Astrocyte (in vitro differentiated cells and primary cell): ENCODE results near the gene LTBP3. TPM values are rescaled to one million over a fixed set of nuclear protein-coding genes. Genes with fewer than 3 reads are reported as not detected.

Source experiments
- DNase-seq: peaks from one replicate; pipeline ENCODE4 v3.0.0-alpha.2; 2010; ENCODE audit warnings: low read depth
- FAIRE-seq: peaks from 2 replicates; lab custom pipeline; 2011; peaks lifted over from hg19 to GRCh38; lab: Jason Lieb, UNC
- H2AFZ ChIP-seq: 2 replicates; pipeline ENCODE4 v1.6.0; 2012; ENCODE audit warnings: low read depth, low read length, inconsistent platforms
- H3K27ac ChIP-seq: 2 replicates; pipeline ENCODE4 v1.5.1; 2011; ENCODE audit warnings: low read depth, low read length, inconsistent platforms
- H3K27me3 ChIP-seq: 2 replicates; pipeline ENCODE4 v1.6.0; 2011; ENCODE audit warnings: low read length, inconsistent platforms; ENCODE audit not compliant: insufficient read depth
- H3K36me3 ChIP-seq: 2 replicates; pipeline ENCODE4 v1.5.1; 2011; ENCODE audit warnings: low read length, inconsistent platforms; ENCODE audit not compliant: insufficient read depth
- H3K4me1 ChIP-seq: 2 replicates; pipeline ENCODE4 v1.5.1; 2011; ENCODE audit warnings: low read length, inconsistent platforms; ENCODE audit not compliant: insufficient read depth
- H3K4me2 ChIP-seq: 2 replicates; pipeline ENCODE4 v1.6.0; 2012; ENCODE audit warnings: low read length, inconsistent platforms
- H3K4me3 ChIP-seq: 2 replicates; pipeline ENCODE4 v1.5.1; 2011; ENCODE audit warnings: low read depth, mild to moderate bottlenecking, low read length, inconsistent platforms; ENCODE audit not compliant: insufficient read depth
- H3K79me2 ChIP-seq: 2 replicates; pipeline ENCODE4 v1.6.0; 2012; ENCODE audit warnings: mild to moderate bottlenecking, low read length, inconsistent platforms; ENCODE audit not compliant: insufficient read depth
- H3K9ac ChIP-seq: 2 replicates; pipeline ENCODE4 v1.6.0; 2012; ENCODE audit warnings: mild to moderate bottlenecking, low read length, inconsistent platforms
- H3K9me3 ChIP-seq: 2 replicates; pipeline ENCODE4 v1.5.1; 2012; ENCODE audit warnings: low read depth, mild to moderate bottlenecking, low read length, inconsistent platforms; ENCODE audit not compliant: insufficient read depth
- H4K20me1 ChIP-seq: 2 replicates; pipeline ENCODE4 v1.6.0; 2012; ENCODE audit warnings: low read length, inconsistent platforms; ENCODE audit not compliant: insufficient read depth
- H3K27ac Mint-ChIP-seq: one replicate; pipeline ENCODE4 v1.8.0; 2021; ENCODE audit warnings: mild to moderate bottlenecking, mixed read lengths; ENCODE audit not compliant: unreplicated experiment
- H3K27me3 Mint-ChIP-seq: one replicate; pipeline ENCODE4 v1.8.0; 2021; ENCODE audit warnings: low read depth, mixed read lengths; ENCODE audit not compliant: unreplicated experiment
- H3K36me3 Mint-ChIP-seq: one replicate; pipeline ENCODE4 v1.8.0; 2021; ENCODE audit warnings: low read depth, mixed read lengths; ENCODE audit not compliant: unreplicated experiment
- H3K4me1 Mint-ChIP-seq: one replicate; pipeline ENCODE4 v1.8.0; 2021; ENCODE audit warnings: low read depth, mixed read lengths; ENCODE audit not compliant: unreplicated experiment
- H3K4me3 Mint-ChIP-seq: one replicate; pipeline ENCODE4 v1.8.0; 2021; ENCODE audit warnings: mild to moderate bottlenecking, moderate library complexity, mixed read lengths; ENCODE audit not compliant: unreplicated experiment
- H3K9me3 Mint-ChIP-seq: one replicate; pipeline ENCODE4 v1.8.0; 2021; ENCODE audit warnings: mild to moderate bottlenecking, mixed read lengths; ENCODE audit not compliant: unreplicated experiment
- EZH2 ChIP-seq: IDR thresholded peaks from 2 replicates; pipeline ENCODE4 v1.6.1; 2012; ENCODE audit warnings: mild to moderate bottlenecking, low read length, inconsistent platforms; ENCODE audit not compliant: insufficient read depth
- total RNA-seq: library from RNA; stranded (reverse); gene quantifications from 2 replicates; pipeline ENCODE4 v1.2.1, GENCODE V29; 2021
- TF ChIP-seq, protein P1 (sequence below): IDR thresholded peaks from 2 replicates; pipeline ENCODE4 v1.5.1; 2011; ENCODE audit warnings: low read depth, mild to moderate bottlenecking, inconsistent platforms, low read length, moderate library complexity; ENCODE audit not compliant: insufficient read depth

LTBP3 gene
- total RNA-seq, 1 donor from 2014 or later = 33.2 TPM

DNA sequence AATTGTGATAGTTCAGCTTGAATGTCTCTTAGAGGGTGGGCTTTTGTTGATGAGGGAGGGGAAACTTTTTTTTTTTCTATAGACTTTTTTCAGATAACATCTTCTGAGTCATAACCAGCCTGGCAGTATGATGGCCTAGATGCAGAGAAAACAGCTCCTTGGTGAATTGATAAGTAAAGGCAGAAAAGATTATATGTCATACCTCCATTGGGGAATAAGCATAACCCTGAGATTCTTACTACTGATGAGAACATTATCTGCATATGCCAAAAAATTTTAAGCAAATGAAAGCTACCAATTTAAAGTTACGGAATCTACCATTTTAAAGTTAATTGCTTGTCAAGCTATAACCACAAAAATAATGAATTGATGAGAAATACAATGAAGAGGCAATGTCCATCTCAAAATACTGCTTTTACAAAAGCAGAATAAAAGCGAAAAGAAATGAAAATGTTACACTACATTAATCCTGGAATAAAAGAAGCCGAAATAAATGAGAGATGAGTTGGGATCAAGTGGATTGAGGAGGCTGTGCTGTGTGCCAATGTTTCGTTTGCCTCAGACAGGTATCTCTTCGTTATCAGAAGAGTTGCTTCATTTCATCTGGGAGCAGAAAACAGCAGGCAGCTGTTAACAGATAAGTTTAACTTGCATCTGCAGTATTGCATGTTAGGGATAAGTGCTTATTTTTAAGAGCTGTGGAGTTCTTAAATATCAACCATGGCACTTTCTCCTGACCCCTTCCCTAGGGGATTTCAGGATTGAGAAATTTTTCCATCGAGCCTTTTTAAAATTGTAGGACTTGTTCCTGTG is 55.4 kb downstream of the LTBP3 start:
- TF ChIP-seq, protein P1, sequence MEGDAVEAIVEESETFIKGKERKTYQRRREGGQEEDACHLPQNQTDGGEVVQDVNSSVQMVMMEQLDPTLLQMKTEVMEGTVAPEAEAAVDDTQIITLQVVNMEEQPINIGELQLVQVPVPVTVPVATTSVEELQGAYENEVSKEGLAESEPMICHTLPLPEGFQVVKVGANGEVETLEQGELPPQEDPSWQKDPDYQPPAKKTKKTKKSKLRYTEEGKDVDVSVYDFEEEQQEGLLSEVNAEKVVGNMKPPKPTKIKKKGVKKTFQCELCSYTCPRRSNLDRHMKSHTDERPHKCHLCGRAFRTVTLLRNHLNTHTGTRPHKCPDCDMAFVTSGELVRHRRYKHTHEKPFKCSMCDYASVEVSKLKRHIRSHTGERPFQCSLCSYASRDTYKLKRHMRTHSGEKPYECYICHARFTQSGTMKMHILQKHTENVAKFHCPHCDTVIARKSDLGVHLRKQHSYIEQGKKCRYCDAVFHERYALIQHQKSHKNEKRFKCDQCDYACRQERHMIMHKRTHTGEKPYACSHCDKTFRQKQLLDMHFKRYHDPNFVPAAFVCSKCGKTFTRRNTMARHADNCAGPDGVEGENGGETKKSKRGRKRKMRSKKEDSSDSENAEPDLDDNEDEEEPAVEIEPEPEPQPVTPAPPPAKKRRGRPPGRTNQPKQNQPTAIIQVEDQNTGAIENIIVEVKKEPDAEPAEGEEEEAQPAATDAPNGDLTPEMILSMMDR = no peak
- no peak for TF ChIP-seq EZH2
- peak overlapping the region; percentile 100 for H3K9ac ChIP-seq
- Mint-ChIP-seq H3K4me3 (no peak overlapping the region), H3K9me3 (peaks cover 2% of the 10 kb centered on the region), H3K27me3 (no peaks in the 10 kb centered on the region), H3K27ac (no peak overlapping the region), H3K4me1 (peaks cover 8% of the 10 kb centered on the region), H3K36me3 (peaks cover 28% of the 10 kb centered on the region)
- H3K79me2 ChIP-seq = peaks cover 94% of the 10 kb centered on the region
- H3K4me3 ChIP-seq = peak overlapping the region; percentile 100
- no peaks in the 10 kb centered on the region for H3K9me3 ChIP-seq
- H3K36me3 ChIP-seq = peaks cover 62% of the 10 kb centered on the region
- H3K4me2 ChIP-seq = peak overlapping the region; percentile 84
- peak overlapping the region; percentile 96 for H3K27ac ChIP-seq
- peaks cover 83% of the 10 kb centered on the region for H4K20me1 ChIP-seq
- H3K4me1 ChIP-seq = peaks cover 10% of the 10 kb centered on the region
- FAIRE-seq (no peak), DNase-seq (peak; percentile 41)
- no peak overlapping the region for H2AFZ ChIP-seq
- H3K27me3 ChIP-seq = no peaks in the 10 kb centered on the region

DNA sequence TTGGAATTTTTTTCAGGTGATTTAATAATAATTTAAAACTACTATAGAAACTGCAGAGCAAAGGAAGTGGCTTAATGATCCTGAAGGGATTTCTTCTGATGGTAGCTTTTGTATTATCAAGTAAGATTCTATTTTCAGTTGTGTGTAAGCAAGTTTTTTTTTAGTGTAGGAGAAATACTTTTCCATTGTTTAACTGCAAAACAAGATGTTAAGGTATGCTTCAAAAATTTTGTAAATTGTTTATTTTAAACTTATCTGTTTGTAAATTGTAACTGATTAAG is 55.9 kb downstream of the LTBP3 start:
- peaks cover 12% of the 10 kb centered on the region for H3K4me1 ChIP-seq
- no peaks in the 10 kb centered on the region for H3K9me3 ChIP-seq
- Mint-ChIP-seq H3K27ac (no peak overlapping the region), H3K4me3 (no peak overlapping the region), H3K9me3 (peaks cover 2% of the 10 kb centered on the region), H3K4me1 (peaks cover 8% of the 10 kb centered on the region), H3K36me3 (peaks cover 28% of the 10 kb centered on the region), H3K27me3 (no peaks in the 10 kb centered on the region)
- peaks cover 97% of the 10 kb centered on the region for H3K79me2 ChIP-seq
- H3K27ac ChIP-seq = peak overlapping the region; percentile 96
- H3K36me3 ChIP-seq = peaks cover 62% of the 10 kb centered on the region
- no peak overlapping the region for H2AFZ ChIP-seq
- H3K27me3 ChIP-seq = no peaks in the 10 kb centered on the region
- no peak for DNase-seq
- H3K4me3 ChIP-seq = peak overlapping the region; percentile 100
- no peak for FAIRE-seq
- no peak for TF ChIP-seq EZH2
- TF ChIP-seq, protein P1 = no peak
- peak overlapping the region; percentile 84 for H3K4me2 ChIP-seq
- peak overlapping the region; percentile 100 for H3K9ac ChIP-seq
- H4K20me1 ChIP-seq = peaks cover 81% of the 10 kb centered on the region
